Stimulated activated naive B cell treated with anti-CD40 and anti-IgM and Interleukin-4, amounts not matched to agents 10 μg/mL and 1 μg/mL and 100 μg/mL, for 72 hours (primary cell): Measurements from ENCODE around the gene EFNA3.

ENCODE experiments used
- ATAC-seq, 2 donors: fragments of 150-1000 bp; cut with Tn5 transposase; replicated peaks; 2 replicates each; pipeline ENCODE4 v1.10.0; 2021; ENCODE audit warnings: moderate library complexity in 1 of 2
- DNase-seq: peaks from one replicate; pipeline ENCODE4 v3.0.0; 2021
- H3K27ac Mint-ChIP-seq: one replicate; pipeline ENCODE4 v1.8.0; 2022; ENCODE audit warnings: mild to moderate bottlenecking, mixed read lengths
- H3K27me3 Mint-ChIP-seq, 2 donors: one replicate each; pipeline ENCODE4 v1.8.0; 2022; ENCODE audit warnings: mixed read lengths in 2 of 2
- H3K36me3 Mint-ChIP-seq, 2 donors: one replicate each; pipeline ENCODE4 v1.8.0; 2022; ENCODE audit warnings: mixed read lengths in 2 of 2, mild to moderate bottlenecking in 1 of 2
- H3K4me1 Mint-ChIP-seq, 2 donors: one replicate each; pipeline ENCODE4 v1.8.0; 2022; ENCODE audit warnings: mixed read lengths in 2 of 2, mild to moderate bottlenecking in 1 of 2
- H3K4me3 Mint-ChIP-seq, 2 donors: one replicate each; pipeline ENCODE4 v1.8.0; 2022; ENCODE audit warnings: mild to moderate bottlenecking in 2 of 2, mixed read lengths in 2 of 2, moderate library complexity in 1 of 2
- H3K9me3 Mint-ChIP-seq, 2 donors: one replicate each; pipeline ENCODE4 v1.8.0; 2022; ENCODE audit warnings: mixed read lengths in 2 of 2, mild to moderate bottlenecking in 1 of 2

EFNA3 gene

GRCh38 chr1:155127105-155127966, 48.7 kb downstream of the EFNA3 start, which contains the start of gene EFNA1:
Gene EFNA1 (plus strand): TSS chr1:155127876. CDS start chr1:155127978, 102 bp downstream.
- Mint-ChIP-seq H3K9me3 (no peaks in the 10 kb centered on the region), H3K27ac (peak within 1 kb of the TSS; percentile 21), H3K4me3 (peak within 1 kb of the TSS; percentile 80 to 82), H3K27me3 (peaks cover 53 to 59% of the 10 kb centered on the region in 2 donors), H3K4me1 (peaks cover 28 to 44% of the 10 kb centered on the region in 2 donors), H3K36me3 (peaks cover 3 to 4% of the 10 kb centered on the region in 2 donors)
- DNase-seq (no peak), ATAC-seq (peak; percentile 59 to 62)

GRCh38 chr1:155127967-155128754, 49.5 kb downstream of the EFNA3 start:
- no peak overlapping the region for H3K27ac Mint-ChIP-seq
- peaks cover 4 to 5% of the 10 kb centered on the region in 2 donors for H3K36me3 Mint-ChIP-seq
- ATAC-seq (no peak), DNase-seq (no peak)
- peak overlapping the region; percentile 77 to 80 for H3K4me3 Mint-ChIP-seq
- peaks cover 28 to 44% of the 10 kb centered on the region in 2 donors for H3K4me1 Mint-ChIP-seq
- H3K9me3 Mint-ChIP-seq = no peaks in the 10 kb centered on the region
- H3K27me3 Mint-ChIP-seq = peaks cover 53 to 59% of the 10 kb centered on the region in 2 donors

GRCh38 chr1:155128755-155129473, 50.3 kb downstream of the EFNA3 start:
- ATAC-seq = no peak
- H3K27ac Mint-ChIP-seq = no peak overlapping the region
- peak overlapping the region in 1 of 2 donors; percentile 77 for H3K4me3 Mint-ChIP-seq
- H3K27me3 Mint-ChIP-seq = peaks cover 53 to 59% of the 10 kb centered on the region in 2 donors
- H3K4me1 Mint-ChIP-seq = peaks cover 28 to 44% of the 10 kb centered on the region in 2 donors
- peaks cover 4 to 6% of the 10 kb centered on the region in 2 donors for H3K36me3 Mint-ChIP-seq
- DNase-seq = no peak
- no peaks in the 10 kb centered on the region for H3K9me3 Mint-ChIP-seq

- Mint-ChIP-seq H3K9me3 (no peaks in the 10 kb centered on the region), H3K36me3 (peaks cover 7 to 10% of the 10 kb centered on the region in 2 donors), H3K27ac (no peak overlapping the region), H3K4me1 (peaks cover 35 to 46% of the 10 kb centered on the region in 2 donors), H3K27me3 (peaks cover 49 to 53% of the 10 kb centered on the region in 2 donors), H3K4me3 (no peak overlapping the region)
- no peak for DNase-seq
- ATAC-seq = no peak
Measured at GRCh38 chr1:155130272-155131006, 51.8 kb downstream of the EFNA3 start.

- ATAC-seq = no peak
- H3K27me3 Mint-ChIP-seq = peaks cover 44 to 46% of the 10 kb centered on the region in 2 donors
- peaks cover 10 to 14% of the 10 kb centered on the region in 2 donors for H3K36me3 Mint-ChIP-seq
- H3K9me3 Mint-ChIP-seq = no peaks in the 10 kb centered on the region
- peaks cover 35 to 44% of the 10 kb centered on the region in 2 donors for H3K4me1 Mint-ChIP-seq
- no peak overlapping the region for H3K4me3 Mint-ChIP-seq
- DNase-seq = no peak
- no peak overlapping the region for H3K27ac Mint-ChIP-seq
Measured at GRCh38 chr1:155131285-155131684, 52.6 kb downstream of the EFNA3 start.

GRCh38 chr1:155131856-155132255, 53.2 kb downstream of the EFNA3 start:
- Mint-ChIP-seq H3K4me1 (peaks cover 34 to 41% of the 10 kb centered on the region in 2 donors), H3K27me3 (peaks cover 38 to 40% of the 10 kb centered on the region in 2 donors), H3K36me3 (peaks cover 10 to 15% of the 10 kb centered on the region in 2 donors), H3K27ac (peak overlapping the region; percentile 26), H3K9me3 (no peaks in the 10 kb centered on the region), H3K4me3 (no peak overlapping the region)
- ATAC-seq (no peak), DNase-seq (no peak)

- Mint-ChIP-seq H3K9me3 (no peaks in the 10 kb centered on the region), H3K27ac (peak overlapping the region; percentile 76), H3K4me3 (no peak overlapping the region), H3K36me3 (peaks cover 23 to 32% of the 10 kb centered on the region in 2 donors), H3K4me1 (peaks cover 30 to 41% of the 10 kb centered on the region in 2 donors), H3K27me3 (peaks cover 21 to 22% of the 10 kb centered on the region in 2 donors)
- DNase-seq = no peak
- ATAC-seq = no peak
Measured at GRCh38 chr1:155133799-155134281, 55.2 kb downstream of the EFNA3 start.

- peaks cover 26 to 41% of the 10 kb centered on the region in 2 donors for H3K4me1 Mint-ChIP-seq
- peaks cover 24 to 33% of the 10 kb centered on the region in 2 donors for H3K36me3 Mint-ChIP-seq
- no peaks in the 10 kb centered on the region for H3K9me3 Mint-ChIP-seq
Measured at GRCh38 chr1:155134322-155134721, 55.7 kb downstream of the EFNA3 start.

GRCh38 chr1:155134880-155135414, 56.3 kb downstream of the EFNA3 start:
- H3K27ac Mint-ChIP-seq = peak overlapping the region; percentile 99
- ATAC-seq (peak; percentile 42 to 51), DNase-seq (peak; percentile 57)
- peaks cover 24 to 39% of the 10 kb centered on the region in 2 donors for H3K36me3 Mint-ChIP-seq
- H3K9me3 Mint-ChIP-seq = no peaks in the 10 kb centered on the region
- H3K27me3 Mint-ChIP-seq = peaks cover 10 to 11% of the 10 kb centered on the region in 2 donors
- H3K4me1 Mint-ChIP-seq = peaks cover 21 to 41% of the 10 kb centered on the region in 2 donors
- H3K4me3 Mint-ChIP-seq = peak overlapping the region; percentile 89 to 97

More at GRCh38 chr1:155134322-155134721, 55.7 kb downstream of the EFNA3 start:
- Mint-ChIP-seq H3K27me3 (peaks cover 16 to 17% of the 10 kb centered on the region in 2 donors), H3K27ac (peak overlapping the region; percentile 99), H3K4me3 (peak overlapping the region in 1 of 2 donors; percentile 97)
- ATAC-seq (no peak), DNase-seq (no peak)

- peaks cover 4 to 7% of the 10 kb centered on the region in 2 donors for H3K27me3 Mint-ChIP-seq
- H3K4me1 Mint-ChIP-seq = peaks cover 24 to 43% of the 10 kb centered on the region in 2 donors
- ATAC-seq = peak; percentile 77 to 81
- no peaks in the 10 kb centered on the region for H3K9me3 Mint-ChIP-seq
- H3K4me3 Mint-ChIP-seq = peak within 1 kb of the TSS; percentile 89 to 97
- peaks cover 24 to 44% of the 10 kb centered on the region in 2 donors for H3K36me3 Mint-ChIP-seq
- peak within 1 kb of the TSS; percentile 99 for H3K27ac Mint-ChIP-seq
- peak; percentile 93 for DNase-seq
Measured at GRCh38 chr1:155135415-155136028, 56.9 kb downstream of the EFNA3 start, which contains the start of gene SLC50A1. Gene SLC50A1 (plus strand): TSS chr1:155135852. CDS start chr1:155135912, 60 bp downstream.

- Mint-ChIP-seq H3K4me1 (peaks cover 24 to 43% of the 10 kb centered on the region in 2 donors), H3K27me3 (no peaks in the 10 kb centered on the region), H3K27ac (peak overlapping the region; percentile 99), H3K9me3 (no peaks in the 10 kb centered on the region), H3K4me3 (peak overlapping the region; percentile 89 to 97), H3K36me3 (peaks cover 23 to 42% of the 10 kb centered on the region in 2 donors)
- no peak for DNase-seq
- peak; percentile 1 to 7 for ATAC-seq
Measured at GRCh38 chr1:155136748-155137147, 58.1 kb downstream of the EFNA3 start.
